HG03378 (cell line): ENCODE measurements around the gene DIO3.
"Not testable (repeated sequence)": the region's sequence is repeated elsewhere in the genome, so short reads cannot be mapped to it uniquely, and the experiment has no call there.

Experiments
- ATAC-seq: cut with Tn5 transposase; IDR thresholded peaks from one replicate; pipeline ENCODE4 v1.9.1; 2021; ENCODE audit warnings: mild to moderate bottlenecking, moderate library complexity; ENCODE audit not compliant: unreplicated experiment

The DIO3 gene

GRCh38 chr14:101540481-101541462 is 20.5 kb upstream of the DIO3 start:
- no peak for ATAC-seq

- ATAC-seq: no peak
Observed at GRCh38 chr14:101542391-101542790, 18.9 kb upstream of the DIO3 start.

GRCh38 chr14:101543814-101544213 is 17.5 kb upstream of the DIO3 start:
- ATAC-seq: no peak

- ATAC-seq: no peak
Observed at GRCh38 chr14:101544550-101544949, 16.7 kb upstream of the DIO3 start.

- ATAC-seq: no peak
Observed at GRCh38 chr14:101546706-101547105, 14.6 kb upstream of the DIO3 start.

GRCh38 chr14:101547107-101547738 is 14.1 kb upstream of the DIO3 start:
- no peak for ATAC-seq

GRCh38 chr14:101547961-101548669 is 13.2 kb upstream of the DIO3 start:
- ATAC-seq: no peak

- no peak for ATAC-seq
Observed at GRCh38 chr14:101548710-101549109, 12.6 kb upstream of the DIO3 start.

- ATAC-seq: no peak
Observed at GRCh38 chr14:101549154-101549553, 12.1 kb upstream of the DIO3 start.

- ATAC-seq: not testable (repeated sequence)
Observed at GRCh38 chr14:101550202-101550912, 10.9 kb upstream of the DIO3 start.

- ATAC-seq: no peak
Observed at GRCh38 chr14:101551729-101552595, 9.3 kb upstream of the DIO3 start.

- ATAC-seq: no peak
Observed at GRCh38 chr14:101552786-101553231, 8.5 kb upstream of the DIO3 start.

- ATAC-seq: no peak
Observed at GRCh38 chr14:101553393-101553792, 7.9 kb upstream of the DIO3 start.

GRCh38 chr14:101553931-101554330 is 7.4 kb upstream of the DIO3 start:
- ATAC-seq: no peak

- no peak for ATAC-seq
Observed at GRCh38 chr14:101554991-101555668, 6.2 kb upstream of the DIO3 start.

- ATAC-seq: not testable (repeated sequence)
Observed at GRCh38 chr14:101555669-101556043, 5.6 kb upstream of the DIO3 start.

- ATAC-seq: no peak
Observed at GRCh38 chr14:101556131-101556530, 5.2 kb upstream of the DIO3 start.

GRCh38 chr14:101556566-101557320 is 4.6 kb upstream of the DIO3 start:
- ATAC-seq: no peak

GRCh38 chr14:101557321-101557695 is 4.0 kb upstream of the DIO3 start:
- no peak for ATAC-seq
